ENCODE results near the gene STK32C.

- TF ChIP-seq CTCF (conservative IDR thresholded peaks at IDR 0.05; ENCODE audit: low read depth, low read length): no peak
- TF ChIP-seq EZH2 (IDR thresholded peaks at IDR 0.05; ENCODE audit: borderline replicate concordance, low read depth, low read length, poor library complexity, severe bottlenecking): no peak
These were observed 81.0 kb downstream of the STK32C start for GRCh38 chr10:132226586-132227405.

All from A673 (cell line).